ENCODE measurements around the gene TMPRSS5.
"Not testable (repeated sequence)": the region's sequence is repeated elsewhere in the genome, so short reads cannot be mapped to it uniquely, and the experiment has no call there.

Gene TMPRSS5

DNA sequence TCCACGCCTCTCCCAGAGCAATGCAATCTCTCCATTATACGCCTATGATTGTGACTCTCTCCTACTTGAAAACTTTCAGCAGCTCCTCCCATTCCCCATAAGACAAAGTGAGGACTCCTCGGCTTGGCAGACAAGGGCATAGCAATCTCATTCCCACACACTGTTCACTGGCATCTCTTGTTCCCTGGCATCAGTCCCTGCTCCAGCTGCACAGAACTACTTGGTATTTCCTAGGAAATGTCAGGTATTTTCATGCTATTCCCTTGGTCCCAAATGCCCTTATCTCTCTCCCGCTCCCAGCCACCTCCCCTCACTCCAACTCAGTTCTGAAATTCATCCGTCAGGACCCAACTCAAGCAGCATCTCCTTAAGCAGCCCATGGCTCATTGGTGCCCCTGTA, 28.4 kb downstream of the TMPRSS5 start:
- Histone ChIP-seq H3K18ac (ENCODE audit: low read length) (no peak overlapping the region), H3K27ac (ENCODE audit: low read depth, low read length) (no peak overlapping the region), H2BK5ac (ENCODE audit: low read length) (no peak overlapping the region), H3K27me3 (ENCODE audit: insufficient read depth, low read length, poor library complexity) (no peaks in the 10 kb centered on the region), H3K4ac (ENCODE audit: low read depth, low read length) (no peak overlapping the region), H2AK5ac (ENCODE audit: low read length) (no peak overlapping the region), H3K79me2 (ENCODE audit: control insufficient read depth, insufficient read depth, low read length) (no peaks in the 10 kb centered on the region), H3K36me3 (ENCODE audit: control insufficient read depth, insufficient read depth, low read length) (no peaks in the 10 kb centered on the region), H3K4me1 (ENCODE audit: control insufficient read depth, low read depth, low read length) (peaks cover 11% of the 10 kb centered on the region), H3K4me2 (ENCODE audit: low read length) (no peak overlapping the region), H3K9ac (ENCODE audit: low read length) (no peak overlapping the region), H2BK15ac (replicated peaks; ENCODE audit: low read depth) (no peak overlapping the region), H4K8ac (ENCODE audit: low read depth, low read length) (no peak overlapping the region), H2BK120ac (ENCODE audit: low read depth, low read length) (no peak overlapping the region), H4K5ac (ENCODE audit: low read length) (no peak overlapping the region), H3K79me1 (ENCODE audit: low read length) (no peaks in the 10 kb centered on the region), H3K23ac (ENCODE audit: low read length) (no peak overlapping the region), H3K4me3 (ENCODE audit: low read length) (no peak overlapping the region), H3K56ac (ENCODE audit: low read length) (no peak overlapping the region)
- DNase-seq, result no peak
- WGBS (ENCODE audit: extremely low coverage, insufficient coverage, low lambda C conversion rate), result no CpG with 5 or more reads among the region's 5 CpGs

DNA sequence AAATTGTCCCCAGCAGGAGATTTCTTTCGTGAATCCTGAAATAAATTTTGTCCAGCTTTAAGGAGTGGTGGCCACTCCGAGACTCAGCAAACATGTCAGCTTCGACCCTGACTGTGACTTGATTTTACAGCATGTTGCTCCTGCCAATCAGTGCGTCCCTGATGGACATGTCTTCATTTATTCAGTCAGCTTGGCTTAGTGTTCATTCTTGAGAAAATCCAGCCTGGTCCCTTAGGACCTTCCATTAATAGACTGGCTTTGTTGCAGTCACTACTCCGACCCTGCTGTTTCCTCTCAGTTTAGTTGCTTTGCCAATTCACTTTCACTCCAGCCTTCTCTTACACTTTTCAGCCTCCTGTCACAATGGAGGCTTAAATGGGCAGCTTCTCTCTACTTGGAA, 30.5 kb downstream of the TMPRSS5 start:
- no peak overlapping the region for H3K4me3 ChIP-seq (ENCODE audit: low read length)
- no peak overlapping the region for H2BK5ac ChIP-seq (ENCODE audit: low read length)
- H3K36me3 ChIP-seq (ENCODE audit: control insufficient read depth, insufficient read depth, low read length), result no peaks in the 10 kb centered on the region
- no peak overlapping the region for H3K9ac ChIP-seq (ENCODE audit: low read length)
- WGBS (ENCODE audit: extremely low coverage, insufficient coverage, low lambda C conversion rate), result no CpG with 5 or more reads among the region's 5 CpGs
- no peak overlapping the region for H2AK5ac ChIP-seq (ENCODE audit: low read length)
- no peak overlapping the region for H3K18ac ChIP-seq (ENCODE audit: low read length)
- no peak overlapping the region for H3K23ac ChIP-seq (ENCODE audit: low read length)
- no peak for DNase-seq
- H3K4ac ChIP-seq (ENCODE audit: low read depth, low read length), result no peak overlapping the region
- H2BK120ac ChIP-seq (ENCODE audit: low read depth, low read length), result no peak overlapping the region
- H3K4me2 ChIP-seq (ENCODE audit: low read length), result no peak overlapping the region
- H4K5ac ChIP-seq (ENCODE audit: low read length), result no peak overlapping the region
- H3K56ac ChIP-seq (ENCODE audit: low read length), result no peak overlapping the region
- no peaks in the 10 kb centered on the region for H3K79me1 ChIP-seq (ENCODE audit: low read length)
- H3K27ac ChIP-seq (ENCODE audit: low read depth, low read length), result no peak overlapping the region
- no peaks in the 10 kb centered on the region for H3K27me3 ChIP-seq (ENCODE audit: insufficient read depth, low read length, poor library complexity)
- no peak overlapping the region for H2BK15ac ChIP-seq (replicated peaks; ENCODE audit: low read depth)
- no peaks in the 10 kb centered on the region for H3K4me1 ChIP-seq (ENCODE audit: control insufficient read depth, low read depth, low read length)
- H4K8ac ChIP-seq (ENCODE audit: low read depth, low read length), result no peak overlapping the region
- H3K79me2 ChIP-seq (ENCODE audit: control insufficient read depth, insufficient read depth, low read length), result no peaks in the 10 kb centered on the region

DNA sequence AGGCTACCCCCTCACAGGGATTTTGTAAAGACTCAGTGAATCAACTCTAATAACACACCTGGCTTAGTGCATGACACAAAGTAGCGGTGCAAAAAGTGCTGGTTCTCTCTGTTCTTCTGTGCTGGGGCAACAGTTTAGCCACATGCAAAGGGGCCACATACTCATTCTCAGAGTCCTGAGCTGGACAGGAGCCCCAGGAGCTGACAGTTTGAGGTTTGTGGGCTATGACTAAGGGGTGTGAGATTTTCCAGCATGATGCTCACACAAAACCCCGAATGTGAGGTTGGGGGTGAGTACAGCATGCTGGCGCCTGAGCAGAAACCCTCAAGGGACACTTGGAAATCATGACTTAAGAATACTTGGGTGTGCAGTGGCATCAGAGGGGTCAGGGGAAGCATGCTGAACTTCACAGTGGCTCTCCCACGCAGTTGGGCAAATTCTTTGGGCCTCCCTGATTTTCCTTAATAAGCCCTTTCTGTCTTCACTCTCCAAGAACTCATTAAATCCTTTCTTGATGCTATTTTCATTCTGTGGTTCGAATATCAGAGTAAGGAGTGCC, 31.0 kb downstream of the TMPRSS5 start:
- Histone ChIP-seq H2AK5ac (ENCODE audit: low read length) (no peak overlapping the region), H3K56ac (ENCODE audit: low read length) (no peak overlapping the region), H2BK5ac (ENCODE audit: low read length) (no peak overlapping the region), H3K36me3 (ENCODE audit: control insufficient read depth, insufficient read depth, low read length) (no peaks in the 10 kb centered on the region), H3K79me2 (ENCODE audit: control insufficient read depth, insufficient read depth, low read length) (no peaks in the 10 kb centered on the region), H3K9ac (ENCODE audit: low read length) (no peak overlapping the region), H3K79me1 (ENCODE audit: low read length) (no peaks in the 10 kb centered on the region), H3K4me2 (ENCODE audit: low read length) (no peak overlapping the region), H3K18ac (ENCODE audit: low read length) (no peak overlapping the region), H3K27ac (ENCODE audit: low read depth, low read length) (no peak overlapping the region), H3K27me3 (ENCODE audit: insufficient read depth, low read length, poor library complexity) (no peaks in the 10 kb centered on the region), H4K5ac (ENCODE audit: low read length) (no peak overlapping the region), H2BK120ac (ENCODE audit: low read depth, low read length) (no peak overlapping the region), H3K4me1 (ENCODE audit: control insufficient read depth, low read depth, low read length) (no peaks in the 10 kb centered on the region), H3K4me3 (ENCODE audit: low read length) (no peak overlapping the region), H2BK15ac (replicated peaks; ENCODE audit: low read depth) (no peak overlapping the region), H3K4ac (ENCODE audit: low read depth, low read length) (no peak overlapping the region), H4K8ac (ENCODE audit: low read depth, low read length) (no peak overlapping the region), H3K23ac (ENCODE audit: low read length) (no peak overlapping the region)
- no CpG with 5 or more reads among the region's 5 CpGs for WGBS (ENCODE audit: extremely low coverage, insufficient coverage, low lambda C conversion rate)
- DNase-seq, result no peak

DNA sequence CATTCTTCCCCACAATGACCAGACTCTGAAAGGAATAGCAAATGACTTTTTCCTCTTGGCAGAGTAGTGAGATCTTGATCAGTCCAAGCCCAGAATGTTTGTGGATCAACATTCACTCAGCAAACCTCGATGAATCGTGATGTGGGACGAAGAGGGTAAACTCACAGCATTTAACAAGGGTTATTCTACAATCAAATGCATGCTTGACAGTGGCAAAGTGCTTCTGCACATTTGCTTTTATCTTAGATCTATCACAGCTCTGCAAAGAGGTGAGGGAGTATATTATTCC, 31.8 kb downstream of the TMPRSS5 start:
- Histone ChIP-seq H3K18ac (ENCODE audit: low read length) (no peak overlapping the region), H3K4me3 (ENCODE audit: low read length) (no peak overlapping the region), H3K9ac (ENCODE audit: low read length) (no peak overlapping the region), H2BK120ac (ENCODE audit: low read depth, low read length) (no peak overlapping the region), H3K4me1 (ENCODE audit: control insufficient read depth, low read depth, low read length) (peaks cover 5% of the 10 kb centered on the region), H3K27me3 (ENCODE audit: insufficient read depth, low read length, poor library complexity) (no peaks in the 10 kb centered on the region), H3K79me2 (ENCODE audit: control insufficient read depth, insufficient read depth, low read length) (no peaks in the 10 kb centered on the region), H3K4ac (ENCODE audit: low read depth, low read length) (no peak overlapping the region), H3K27ac (ENCODE audit: low read depth, low read length) (no peak overlapping the region), H4K5ac (ENCODE audit: low read length) (no peak overlapping the region), H3K79me1 (ENCODE audit: low read length) (no peaks in the 10 kb centered on the region), H4K8ac (ENCODE audit: low read depth, low read length) (no peak overlapping the region), H2BK15ac (replicated peaks; ENCODE audit: low read depth) (no peak overlapping the region), H3K23ac (ENCODE audit: low read length) (no peak overlapping the region), H3K36me3 (ENCODE audit: control insufficient read depth, insufficient read depth, low read length) (no peaks in the 10 kb centered on the region), H2BK5ac (ENCODE audit: low read length) (no peak overlapping the region), H3K56ac (ENCODE audit: low read length) (no peak overlapping the region), H2AK5ac (ENCODE audit: low read length) (no peak overlapping the region), H3K4me2 (ENCODE audit: low read length) (no peak overlapping the region)
- no CpG with 5 or more reads among the region's 3 CpGs for WGBS (ENCODE audit: extremely low coverage, insufficient coverage, low lambda C conversion rate)
- DNase-seq, result no peak

DNA sequence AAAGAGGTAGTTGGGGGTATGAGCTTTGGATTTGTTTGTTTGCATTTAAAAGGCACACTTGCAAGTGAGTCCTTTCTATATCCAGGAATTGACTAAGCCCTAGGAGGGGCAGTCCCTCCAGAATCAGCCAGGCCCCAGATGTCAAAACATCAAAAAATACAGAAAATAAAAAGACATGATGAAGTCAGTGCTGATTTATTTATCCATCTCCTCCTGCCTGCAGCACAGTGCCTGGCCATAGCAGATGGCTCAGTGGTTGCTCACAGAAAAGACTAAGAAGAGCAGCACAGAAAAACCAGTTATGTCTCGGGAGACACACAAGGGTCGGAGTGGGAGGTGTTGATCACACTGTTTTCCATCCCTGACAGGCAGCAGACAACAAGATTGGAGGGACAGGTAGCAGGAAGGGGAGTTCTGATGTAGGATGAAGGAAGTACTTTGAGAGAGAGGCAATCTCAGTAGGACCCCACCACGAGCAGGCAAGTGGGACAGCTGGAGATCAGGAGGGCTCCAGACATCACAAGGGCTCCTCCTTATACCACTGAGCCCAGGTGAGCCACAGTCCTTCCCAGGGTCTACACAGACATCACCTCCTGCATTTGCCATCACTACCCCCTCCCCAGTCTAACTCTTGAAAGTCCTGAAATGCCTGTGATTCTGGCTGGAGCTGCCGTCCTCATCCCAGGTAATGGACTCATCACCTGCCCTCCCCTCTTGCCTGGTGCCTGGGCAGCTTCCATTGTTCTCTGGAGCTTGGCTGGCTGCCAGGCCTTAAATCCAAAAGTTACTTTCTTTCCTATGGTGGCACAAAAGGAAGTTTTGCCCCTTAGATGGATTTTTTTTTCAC, 32.3 kb downstream of the TMPRSS5 start:
- no peak overlapping the region for H2BK120ac ChIP-seq (ENCODE audit: low read depth, low read length)
- H3K36me3 ChIP-seq (ENCODE audit: control insufficient read depth, insufficient read depth, low read length), result no peaks in the 10 kb centered on the region
- no peak overlapping the region for H3K4me2 ChIP-seq (ENCODE audit: low read length)
- H2BK15ac ChIP-seq (replicated peaks; ENCODE audit: low read depth), result no peak overlapping the region
- no peak overlapping the region for H4K5ac ChIP-seq (ENCODE audit: low read length)
- no peak overlapping the region for H3K23ac ChIP-seq (ENCODE audit: low read length)
- no peak overlapping the region for H3K4ac ChIP-seq (ENCODE audit: low read depth, low read length)
- no peaks in the 10 kb centered on the region for H3K27me3 ChIP-seq (ENCODE audit: insufficient read depth, low read length, poor library complexity)
- no peak overlapping the region for H3K56ac ChIP-seq (ENCODE audit: low read length)
- H3K9ac ChIP-seq (ENCODE audit: low read length), result no peak overlapping the region
- H2BK5ac ChIP-seq (ENCODE audit: low read length), result no peak overlapping the region
- no peak overlapping the region for H2AK5ac ChIP-seq (ENCODE audit: low read length)
- no peak overlapping the region for H3K27ac ChIP-seq (ENCODE audit: low read depth, low read length)
- H3K79me1 ChIP-seq (ENCODE audit: low read length), result no peaks in the 10 kb centered on the region
- no peak for DNase-seq
- no peak overlapping the region for H4K8ac ChIP-seq (ENCODE audit: low read depth, low read length)
- H3K4me3 ChIP-seq (ENCODE audit: low read length), result no peak overlapping the region
- no CpG with 5 or more reads among the region's 4 CpGs for WGBS (ENCODE audit: extremely low coverage, insufficient coverage, low lambda C conversion rate)
- no peaks in the 10 kb centered on the region for H3K79me2 ChIP-seq (ENCODE audit: control insufficient read depth, insufficient read depth, low read length)
- peaks cover 5% of the 10 kb centered on the region for H3K4me1 ChIP-seq (ENCODE audit: control insufficient read depth, low read depth, low read length)
- H3K18ac ChIP-seq (ENCODE audit: low read length), result no peak overlapping the region

DNA sequence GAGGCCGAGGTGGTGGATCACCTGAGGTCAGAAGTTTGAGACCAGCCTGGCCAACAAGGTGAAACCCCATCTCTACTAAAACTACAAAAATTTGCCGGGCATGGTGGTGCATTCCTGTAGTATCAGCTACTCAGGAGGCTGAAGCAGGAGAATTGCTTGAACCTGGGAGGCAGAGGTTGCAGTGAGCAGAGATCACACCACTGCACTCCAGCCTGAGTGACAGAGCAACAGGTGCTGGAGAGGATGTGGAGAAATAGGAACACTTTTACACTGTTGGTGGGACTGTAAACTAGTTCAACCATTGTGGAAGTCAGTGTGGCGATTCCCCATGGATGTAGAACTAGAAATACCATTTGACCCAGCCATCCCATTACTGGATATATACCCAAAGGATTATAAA, 34.2 kb downstream of the TMPRSS5 start:
- not testable (repeated sequence) for H3K56ac ChIP-seq (ENCODE audit: low read length); H3K36me3 ChIP-seq (ENCODE audit: control insufficient read depth, insufficient read depth, low read length); H3K79me1 ChIP-seq (ENCODE audit: low read length); H3K27me3 ChIP-seq (ENCODE audit: insufficient read depth, low read length, poor library complexity); H3K79me2 ChIP-seq (ENCODE audit: control insufficient read depth, insufficient read depth, low read length); H3K4me3 ChIP-seq (ENCODE audit: low read length); H3K27ac ChIP-seq (ENCODE audit: low read depth, low read length); H3K4ac ChIP-seq (ENCODE audit: low read depth, low read length); H2BK15ac ChIP-seq (replicated peaks; ENCODE audit: low read depth); H2BK120ac ChIP-seq (ENCODE audit: low read depth, low read length); H3K18ac ChIP-seq (ENCODE audit: low read length); H3K9ac ChIP-seq (ENCODE audit: low read length); H4K8ac ChIP-seq (ENCODE audit: low read depth, low read length); H3K4me1 ChIP-seq (ENCODE audit: control insufficient read depth, low read depth, low read length); H4K5ac ChIP-seq (ENCODE audit: low read length); H3K4me2 ChIP-seq (ENCODE audit: low read length); H2BK5ac ChIP-seq (ENCODE audit: low read length); H2AK5ac ChIP-seq (ENCODE audit: low read length); DNase-seq; H3K23ac ChIP-seq (ENCODE audit: low read length)
- no CpG with 5 or more reads among the region's 3 CpGs for WGBS (ENCODE audit: extremely low coverage, insufficient coverage, low lambda C conversion rate)
